ENCODE data around the gene RAN.

GRCh38 chr12:130904064-130904463 lies 32.2 kb downstream of the RAN start:
- TF ChIP-seq CTCF (IDR thresholded peaks at IDR 0.05): no peak
- no peak for TF ChIP-seq POLR2A (IDR thresholded peaks at IDR 0.05)

Measured in testis (tissue), 2 donors.